Activated CD4-positive, CD25-positive, alpha-beta regulatory T cell (primary cell): ENCODE measurements around the gene ADARB2.

Experiments
- DNase-seq, 4 experiments: peaks; one replicate each; lab custom pipeline; 2025; lab: John Stamatoyannopoulos, UW

ADARB2 gene

GRCh38 chr10:1594372-1595241 lies 142.7 kb downstream of the ADARB2 start:
- no peak for DNase-seq

DNA sequence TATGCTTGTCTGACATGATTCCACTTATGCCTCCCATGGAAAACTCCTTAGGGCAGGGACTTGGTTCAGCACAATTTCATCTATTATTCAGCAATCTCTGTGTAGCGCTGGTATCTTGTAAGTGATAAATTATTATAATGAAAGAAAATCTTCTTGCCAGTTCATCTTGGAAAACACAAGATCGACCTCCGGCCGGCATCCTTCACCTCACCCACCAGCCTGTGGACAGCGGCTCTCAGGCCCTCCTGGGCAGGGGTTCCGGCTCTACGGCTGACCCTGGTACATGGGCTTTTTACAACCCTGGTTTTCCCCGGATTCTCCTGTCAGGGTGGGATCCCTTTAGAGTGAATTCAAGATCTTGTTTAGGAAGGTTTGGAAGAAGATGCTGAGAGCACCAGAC lies 145.6 kb downstream of the ADARB2 start:
- no peak for DNase-seq

- no peak for DNase-seq
These were observed 146.3 kb downstream of the ADARB2 start for GRCh38 chr10:1591045-1591444.

- DNase-seq = no peak
These were observed 148.1 kb downstream of the ADARB2 start for GRCh38 chr10:1589257-1589656.

DNA sequence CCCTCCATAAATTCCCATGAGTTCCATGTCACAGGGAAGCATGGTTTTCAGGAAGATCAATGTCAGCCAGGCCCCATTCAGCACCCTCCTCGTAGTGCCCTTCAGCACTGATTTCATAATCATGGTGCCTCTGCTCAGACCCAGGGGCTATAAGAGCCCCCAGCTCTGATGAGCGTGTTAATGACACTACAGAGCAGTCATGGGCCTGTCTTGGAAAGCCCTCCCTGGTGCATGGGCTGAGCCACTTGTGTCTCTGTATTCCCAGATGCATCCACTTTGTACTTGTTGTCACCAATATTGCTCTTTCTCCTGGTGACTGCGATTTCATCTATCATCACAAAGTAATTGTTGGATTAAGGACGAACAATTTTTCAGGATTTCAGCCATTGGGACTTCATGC lies 154.6 kb downstream of the ADARB2 start:
- no peak for DNase-seq

DNA sequence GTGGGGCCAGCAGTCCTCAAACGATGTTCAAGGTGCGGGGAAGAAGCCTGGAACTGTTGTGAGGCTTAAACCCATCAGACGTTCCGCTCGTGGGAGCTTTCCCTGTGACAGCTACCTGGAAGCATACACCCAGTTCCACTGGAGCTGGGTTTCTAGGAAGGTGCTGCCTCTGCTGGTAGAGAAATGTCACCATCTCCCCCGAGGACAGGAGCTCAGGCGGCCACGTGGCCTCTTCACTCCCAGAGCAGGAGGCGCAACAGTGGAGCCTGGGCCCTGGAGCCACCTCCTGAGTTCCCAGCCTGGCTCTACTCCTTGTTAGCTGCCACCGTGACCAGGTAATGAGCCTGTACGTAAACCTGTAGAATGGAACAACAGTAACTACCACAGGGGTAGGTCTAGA lies 156.1 kb downstream of the ADARB2 start:
- no peak for DNase-seq

GRCh38 chr10:1579671-1580070 lies 157.7 kb downstream of the ADARB2 start:
- no peak for DNase-seq

- DNase-seq = no peak
These were observed 158.2 kb downstream of the ADARB2 start for GRCh38 chr10:1579141-1579491.

GRCh38 chr10:1578392-1579140 lies 158.8 kb downstream of the ADARB2 start:
- no peak for DNase-seq

GRCh38 chr10:1577945-1578344 lies 159.4 kb downstream of the ADARB2 start:
- no peak for DNase-seq

DNA sequence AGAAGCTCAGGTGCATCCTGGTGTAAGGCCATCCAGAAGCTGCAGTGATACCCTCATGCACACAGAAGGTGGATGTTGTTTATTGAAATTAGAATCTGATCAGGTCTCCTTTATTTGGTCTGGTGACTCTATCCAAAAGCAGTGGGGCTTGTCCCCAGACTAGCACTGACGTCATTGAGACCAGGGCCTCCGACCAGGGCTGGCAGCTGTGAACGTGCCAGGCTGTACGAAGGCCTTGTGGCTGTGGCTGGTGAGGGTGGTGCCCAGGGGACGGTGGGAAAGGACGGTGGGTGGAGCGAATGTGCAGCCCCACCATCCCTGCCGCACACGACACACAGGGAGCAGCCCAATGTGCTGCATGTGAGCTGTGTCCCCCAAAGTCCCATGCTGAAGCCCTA lies 160.0 kb downstream of the ADARB2 start:
- no peak for DNase-seq

- no peak for DNase-seq
These were observed 160.6 kb downstream of the ADARB2 start for GRCh38 chr10:1576467-1577372.

DNA sequence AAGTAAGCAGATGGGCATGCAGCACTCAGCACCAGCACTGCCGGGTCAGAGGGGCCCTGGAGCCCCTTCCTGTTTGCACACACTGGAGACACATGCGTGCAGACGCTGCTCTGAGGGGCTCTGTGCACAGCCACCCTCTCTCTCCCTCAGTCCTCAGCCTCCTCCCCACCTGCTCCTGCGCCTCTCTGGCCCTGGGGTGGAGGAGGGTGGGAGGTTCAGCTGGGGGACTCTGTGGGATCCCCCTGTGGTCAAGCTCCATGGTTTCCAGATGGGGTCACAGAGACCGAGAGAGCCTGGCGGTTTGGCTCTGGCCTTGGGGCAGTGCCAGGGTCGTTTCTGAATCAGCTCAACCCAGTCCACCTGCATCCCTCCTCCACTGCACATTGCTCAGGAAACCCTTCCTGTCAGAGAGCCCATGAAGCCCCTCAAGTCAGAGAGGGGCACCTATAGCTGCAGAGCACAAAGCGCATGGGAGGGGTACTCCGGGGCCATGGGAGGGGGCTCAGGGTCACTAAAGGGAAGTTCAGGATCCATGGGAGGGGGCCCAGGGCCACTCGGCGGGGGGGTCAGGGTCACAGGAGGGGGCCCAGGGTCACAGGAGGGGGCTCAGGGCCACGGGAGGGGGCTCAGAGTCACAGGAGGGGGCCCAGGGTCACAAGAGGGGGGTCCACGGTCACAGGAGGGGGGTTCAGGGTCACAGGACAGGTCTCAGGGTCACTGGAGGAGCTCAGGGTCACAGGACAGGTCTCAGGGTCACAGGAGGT lies 161.7 kb downstream of the ADARB2 start:
- no peak for DNase-seq

GRCh38 chr10:1574719-1575118 lies 162.6 kb downstream of the ADARB2 start:
- DNase-seq = no peak

GRCh38 chr10:1573981-1574380 lies 163.3 kb downstream of the ADARB2 start:
- no peak for DNase-seq

DNA sequence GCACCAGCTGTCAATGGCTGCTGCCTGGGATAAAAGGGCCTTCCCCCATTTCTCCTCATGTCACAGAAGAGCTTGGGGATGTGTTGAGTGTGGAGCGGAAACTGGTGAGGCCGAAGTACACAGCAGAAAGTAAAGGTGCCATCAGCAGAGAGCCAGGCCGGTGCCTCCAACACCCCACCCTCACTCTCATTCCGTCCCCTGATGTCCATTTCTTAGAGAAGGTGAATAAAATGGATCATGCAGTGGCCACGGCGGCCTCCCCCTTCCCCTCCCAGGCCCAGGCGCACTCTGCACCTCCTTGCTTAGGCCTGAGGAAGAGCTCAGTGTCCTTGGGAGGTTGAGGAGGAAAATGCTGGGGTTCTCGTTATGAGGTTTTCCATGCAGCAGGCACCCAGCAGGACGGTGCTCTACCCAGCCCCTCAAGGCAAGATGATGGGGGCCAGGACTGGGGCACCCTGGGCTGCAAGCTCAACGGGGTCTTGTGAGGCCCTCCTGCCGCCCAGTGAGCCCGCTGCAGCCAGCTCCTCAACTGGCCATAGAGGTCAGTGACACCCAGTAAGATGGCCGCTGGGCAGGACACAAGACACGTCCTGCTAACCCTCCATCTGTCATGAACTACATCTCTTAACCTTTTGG lies 163.9 kb downstream of the ADARB2 start:
- DNase-seq = no peak

GRCh38 chr10:1572519-1573333 lies 164.6 kb downstream of the ADARB2 start:
- no peak for DNase-seq

GRCh38 chr10:1571587-1572237 lies 165.6 kb downstream of the ADARB2 start:
- no peak for DNase-seq

DNA sequence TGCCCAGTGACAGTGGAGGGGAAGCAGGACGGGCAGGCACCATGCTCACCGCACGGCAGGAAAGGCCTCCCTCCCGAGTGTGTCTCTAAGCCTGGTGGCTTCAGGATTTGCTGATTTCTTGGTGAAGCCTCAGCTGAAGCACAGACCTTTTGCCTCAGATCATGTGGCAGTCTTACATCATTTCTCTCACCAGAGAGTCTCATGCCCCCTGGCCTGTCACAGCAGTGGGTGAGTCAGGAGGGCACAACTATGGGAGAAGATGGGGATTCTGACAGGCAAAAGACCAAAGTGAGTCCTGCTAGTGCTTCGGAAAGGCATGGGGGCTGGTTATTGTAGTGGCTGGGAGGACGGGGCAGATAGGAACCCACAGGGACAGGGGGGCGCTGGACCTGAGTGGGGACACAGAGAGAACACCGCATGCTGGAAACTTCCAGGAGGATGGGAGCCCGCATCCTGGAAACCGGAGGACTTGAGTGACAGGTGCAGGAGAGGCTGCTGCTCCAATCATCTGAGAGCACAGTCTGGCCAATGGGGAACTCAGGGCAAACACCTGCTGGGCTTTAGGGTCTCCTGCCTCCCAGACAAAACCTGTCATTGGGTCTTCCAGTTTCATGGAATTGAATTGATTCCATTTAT lies 166.8 kb downstream of the ADARB2 start:
- DNase-seq = no peak
